Measurements from ENCODE around the gene DLGAP4. TPM values are rescaled to one million over a fixed set of nuclear protein-coding genes. Genes with fewer than 3 reads are reported as not detected.

DLGAP4 gene
- total and polyA plus RNA-seq, 2 of the 13 experiments (the other 11 are each of a cell fraction or from before 2014, with no cell fraction given), result 15.2 to 26.7 TPM

DNA sequence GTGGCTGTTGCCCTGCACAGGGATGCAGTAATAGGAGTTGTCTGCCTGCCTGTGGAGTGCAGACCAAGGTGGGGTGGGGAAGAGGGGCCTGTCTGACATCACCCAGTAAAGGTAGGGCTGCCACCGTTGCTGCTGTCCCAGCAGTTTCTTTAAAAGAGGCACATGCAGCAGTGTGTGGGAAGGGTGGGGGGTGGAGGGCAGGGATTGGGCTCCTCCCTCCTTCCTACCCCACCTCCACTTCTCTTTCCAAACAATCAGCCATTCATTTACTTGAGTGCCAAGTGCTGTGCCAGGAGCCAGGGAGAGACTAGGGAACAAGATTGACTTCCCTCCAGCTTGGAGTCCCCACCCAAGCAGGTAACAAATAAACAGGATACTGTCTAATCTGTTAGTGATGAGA lies 168.4 kb downstream of the DLGAP4 start:
- intact Hi-C loops (cut with micrococcal nuclease; ENCODE audit: unreplicated experiment), result no loop called here
- WGBS (ENCODE audit: low lambda C conversion rate), result 55% methylated on average over 1 of the region's 1 CpG
- no peak; the same call in 2 of the 3 replicates for ATAC-seq
- TF ChIP-seq FOXC1 (CRISPR knock-in tag; IDR thresholded peaks at IDR 0.05; ENCODE audit: borderline replicate concordance) (no peak), FOXO1 (CRISPR knock-in tag; IDR thresholded peaks at IDR 0.05) (peak; percentile 6; the same call in 1 of the 2 replicates), HDAC2 (CRISPR knock-in tag; IDR thresholded peaks at IDR 0.05) (no peak), BRD4 (CRISPR knock-in tag; IDR thresholded peaks at IDR 0.05) (no peak), ZNF260 (CRISPR knock-in tag; IDR thresholded peaks at IDR 0.05; ENCODE audit: borderline replicate concordance, low read depth) (no peak), TBX3 (IDR thresholded peaks at IDR 0.05; ENCODE audit: borderline replicate concordance) (no peak), ZNF547 (CRISPR knock-in tag; IDR thresholded peaks at IDR 0.05) (no peak)
- TF ChIP-seq, protein P1, sequence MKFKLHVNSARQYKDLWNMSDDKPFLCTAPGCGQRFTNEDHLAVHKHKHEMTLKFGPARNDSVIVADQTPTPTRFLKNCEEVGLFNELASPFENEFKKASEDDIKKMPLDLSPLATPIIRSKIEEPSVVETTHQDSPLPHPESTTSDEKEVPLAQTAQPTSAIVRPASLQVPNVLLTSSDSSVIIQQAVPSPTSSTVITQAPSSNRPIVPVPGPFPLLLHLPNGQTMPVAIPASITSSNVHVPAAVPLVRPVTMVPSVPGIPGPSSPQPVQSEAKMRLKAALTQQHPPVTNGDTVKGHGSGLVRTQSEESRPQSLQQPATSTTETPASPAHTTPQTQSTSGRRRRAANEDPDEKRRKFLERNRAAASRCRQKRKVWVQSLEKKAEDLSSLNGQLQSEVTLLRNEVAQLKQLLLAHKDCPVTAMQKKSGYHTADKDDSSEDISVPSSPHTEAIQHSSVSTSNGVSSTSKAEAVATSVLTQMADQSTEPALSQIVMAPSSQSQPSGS (CRISPR knock-in tag; IDR thresholded peaks at IDR 0.05), result no peak
- TF ChIP-seq, protein P2, sequence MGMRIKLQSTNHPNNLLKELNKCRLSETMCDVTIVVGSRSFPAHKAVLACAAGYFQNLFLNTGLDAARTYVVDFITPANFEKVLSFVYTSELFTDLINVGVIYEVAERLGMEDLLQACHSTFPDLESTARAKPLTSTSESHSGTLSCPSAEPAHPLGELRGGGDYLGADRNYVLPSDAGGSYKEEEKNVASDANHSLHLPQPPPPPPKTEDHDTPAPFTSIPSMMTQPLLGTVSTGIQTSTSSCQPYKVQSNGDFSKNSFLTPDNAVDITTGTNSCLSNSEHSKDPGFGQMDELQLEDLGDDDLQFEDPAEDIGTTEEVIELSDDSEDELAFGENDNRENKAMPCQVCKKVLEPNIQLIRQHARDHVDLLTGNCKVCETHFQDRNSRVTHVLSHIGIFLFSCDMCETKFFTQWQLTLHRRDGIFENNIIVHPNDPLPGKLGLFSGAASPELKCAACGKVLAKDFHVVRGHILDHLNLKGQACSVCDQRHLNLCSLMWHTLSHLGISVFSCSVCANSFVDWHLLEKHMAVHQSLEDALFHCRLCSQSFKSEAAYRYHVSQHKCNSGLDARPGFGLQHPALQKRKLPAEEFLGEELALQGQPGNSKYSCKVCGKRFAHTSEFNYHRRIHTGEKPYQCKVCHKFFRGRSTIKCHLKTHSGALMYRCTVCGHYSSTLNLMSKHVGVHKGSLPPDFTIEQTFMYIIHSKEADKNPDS (CRISPR knock-in tag; IDR thresholded peaks at IDR 0.05), result peak; percentile 59; the same call in 1 of the 2 replicates
- TF ChIP-seq, protein P3, sequence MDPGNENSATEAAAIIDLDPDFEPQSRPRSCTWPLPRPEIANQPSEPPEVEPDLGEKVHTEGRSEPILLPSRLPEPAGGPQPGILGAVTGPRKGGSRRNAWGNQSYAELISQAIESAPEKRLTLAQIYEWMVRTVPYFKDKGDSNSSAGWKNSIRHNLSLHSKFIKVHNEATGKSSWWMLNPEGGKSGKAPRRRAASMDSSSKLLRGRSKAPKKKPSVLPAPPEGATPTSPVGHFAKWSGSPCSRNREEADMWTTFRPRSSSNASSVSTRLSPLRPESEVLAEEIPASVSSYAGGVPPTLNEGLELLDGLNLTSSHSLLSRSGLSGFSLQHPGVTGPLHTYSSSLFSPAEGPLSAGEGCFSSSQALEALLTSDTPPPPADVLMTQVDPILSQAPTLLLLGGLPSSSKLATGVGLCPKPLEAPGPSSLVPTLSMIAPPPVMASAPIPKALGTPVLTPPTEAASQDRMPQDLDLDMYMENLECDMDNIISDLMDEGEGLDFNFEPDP (CRISPR knock-in tag; conservative IDR thresholded peaks at IDR 0.05), result 0 out of 2 replicates have a peak, but pooled peaks have one; percentile 88
- TF ChIP-seq, protein P4, sequence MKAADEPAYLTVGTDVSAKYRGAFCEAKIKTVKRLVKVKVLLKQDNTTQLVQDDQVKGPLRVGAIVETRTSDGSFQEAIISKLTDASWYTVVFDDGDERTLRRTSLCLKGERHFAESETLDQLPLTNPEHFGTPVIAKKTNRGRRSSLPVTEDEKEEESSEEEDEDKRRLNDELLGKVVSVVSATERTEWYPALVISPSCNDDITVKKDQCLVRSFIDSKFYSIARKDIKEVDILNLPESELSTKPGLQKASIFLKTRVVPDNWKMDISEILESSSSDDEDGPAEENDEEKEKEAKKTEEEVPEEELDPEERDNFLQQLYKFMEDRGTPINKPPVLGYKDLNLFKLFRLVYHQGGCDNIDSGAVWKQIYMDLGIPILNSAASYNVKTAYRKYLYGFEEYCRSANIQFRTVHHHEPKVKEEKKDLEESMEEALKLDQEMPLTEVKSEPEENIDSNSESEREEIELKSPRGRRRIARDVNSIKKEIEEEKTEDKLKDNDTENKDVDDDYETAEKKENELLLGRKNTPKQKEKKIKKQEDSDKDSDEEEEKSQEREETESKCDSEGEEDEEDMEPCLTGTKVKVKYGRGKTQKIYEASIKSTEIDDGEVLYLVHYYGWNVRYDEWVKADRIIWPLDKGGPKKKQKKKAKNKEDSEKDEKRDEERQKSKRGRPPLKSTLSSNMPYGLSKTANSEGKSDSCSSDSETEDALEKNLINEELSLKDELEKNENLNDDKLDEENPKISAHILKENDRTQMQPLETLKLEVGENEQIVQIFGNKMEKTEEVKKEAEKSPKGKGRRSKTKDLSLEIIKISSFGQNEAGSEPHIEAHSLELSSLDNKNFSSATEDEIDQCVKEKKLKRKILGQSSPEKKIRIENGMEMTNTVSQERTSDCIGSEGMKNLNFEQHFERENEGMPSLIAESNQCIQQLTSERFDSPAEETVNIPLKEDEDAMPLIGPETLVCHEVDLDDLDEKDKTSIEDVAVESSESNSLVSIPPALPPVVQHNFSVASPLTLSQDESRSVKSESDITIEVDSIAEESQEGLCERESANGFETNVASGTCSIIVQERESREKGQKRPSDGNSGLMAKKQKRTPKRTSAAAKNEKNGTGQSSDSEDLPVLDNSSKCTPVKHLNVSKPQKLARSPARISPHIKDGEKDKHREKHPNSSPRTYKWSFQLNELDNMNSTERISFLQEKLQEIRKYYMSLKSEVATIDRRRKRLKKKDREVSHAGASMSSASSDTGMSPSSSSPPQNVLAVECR (CRISPR knock-in tag; IDR thresholded peaks at IDR 0.05; ENCODE audit: borderline replicate concordance), result 0 out of 2 replicates have a peak, but pooled peaks have one; percentile 23
- CTCF ChIA-PET (ENCODE audit: low intra/inter-chr PET ratio, low total read pairs), result no interaction called here
- POLR2A ChIA-PET, result no interaction called here
- Histone ChIP-seq H3K4me1 (ENCODE audit: insufficient read depth, low read length) (peaks cover 55% of the 10 kb centered on the region), H4K20me1 (ENCODE audit: insufficient read depth, low read length) (peaks cover 10% of the 10 kb centered on the region), H3K9me3 (ENCODE audit: low read length) (no peaks in the 10 kb centered on the region), H3K4me2 (ENCODE audit: low read depth, low read length) (no peak overlapping the region), H3K4me3 (replicated peaks in 1 of 3; ENCODE audit: insufficient read depth in 1 of 3, low read depth in 2 of 3, low read length in 3 of 3) (no peak overlapping the region), H3K79me2 (ENCODE audit: insufficient read depth, low read length) (peaks cover 62% of the 10 kb centered on the region), H3K9ac (ENCODE audit: insufficient read depth, low read depth, low read length) (no peak overlapping the region), H3K27me3 (ENCODE audit: control insufficient read depth in 1 of 2, insufficient read depth in 2 of 2, low read length in 2 of 2) (no peaks in the 10 kb centered on the region), H2AFZ (ENCODE audit: low read length) (no peak overlapping the region), H3K27ac (ENCODE audit: extremely low read length, insufficient read depth, low read length) (no peak overlapping the region), H3K36me3 (replicated peaks in 1 of 2; ENCODE audit: control insufficient read depth in 1 of 2, insufficient read depth in 2 of 2, low read length in 2 of 2) (peaks cover 2 to 6% of the 10 kb centered on the region in 2 experiments)
- in situ Hi-C loops (cut with HindIII; ENCODE audit: extremely low pct_ligation_motif_present, low pct_unique_long_range_greater_than_20kb), result no loop called here
- no peak for DNase-seq (ENCODE audit: low spot score)
- no peak for FAIRE-seq
- BruUV-seq (replicated peaks), result no TSS peak

All from HepG2 (cell line).